PC-9 (cell line): ENCODE measurements around the gene SMOC2.

Source experiments
- EZH2 ChIP-seq: fragments of 200-600 bp; sonication (generic); IDR thresholded peaks from 2 replicates; pipeline ENCODE4 v1.8.0; 2017; ENCODE audit warnings: antibody characterized with exemption, low read depth
- TF ChIP-seq, protein P1 (sequence below): fragments of 200-600 bp; sonication (generic); conservative IDR thresholded peaks from 2 replicates; pipeline ENCODE4 v1.6.1; 2017; ENCODE audit warnings: mixed run types, antibody characterized with exemption, mild to moderate bottlenecking, moderate library complexity

- TF ChIP-seq, protein P1, sequence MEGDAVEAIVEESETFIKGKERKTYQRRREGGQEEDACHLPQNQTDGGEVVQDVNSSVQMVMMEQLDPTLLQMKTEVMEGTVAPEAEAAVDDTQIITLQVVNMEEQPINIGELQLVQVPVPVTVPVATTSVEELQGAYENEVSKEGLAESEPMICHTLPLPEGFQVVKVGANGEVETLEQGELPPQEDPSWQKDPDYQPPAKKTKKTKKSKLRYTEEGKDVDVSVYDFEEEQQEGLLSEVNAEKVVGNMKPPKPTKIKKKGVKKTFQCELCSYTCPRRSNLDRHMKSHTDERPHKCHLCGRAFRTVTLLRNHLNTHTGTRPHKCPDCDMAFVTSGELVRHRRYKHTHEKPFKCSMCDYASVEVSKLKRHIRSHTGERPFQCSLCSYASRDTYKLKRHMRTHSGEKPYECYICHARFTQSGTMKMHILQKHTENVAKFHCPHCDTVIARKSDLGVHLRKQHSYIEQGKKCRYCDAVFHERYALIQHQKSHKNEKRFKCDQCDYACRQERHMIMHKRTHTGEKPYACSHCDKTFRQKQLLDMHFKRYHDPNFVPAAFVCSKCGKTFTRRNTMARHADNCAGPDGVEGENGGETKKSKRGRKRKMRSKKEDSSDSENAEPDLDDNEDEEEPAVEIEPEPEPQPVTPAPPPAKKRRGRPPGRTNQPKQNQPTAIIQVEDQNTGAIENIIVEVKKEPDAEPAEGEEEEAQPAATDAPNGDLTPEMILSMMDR, result no peak
- no peak for TF ChIP-seq EZH2
Observed at GRCh38 chr6:168437751-168438150, 3.2 kb upstream of the SMOC2 start.
